ENCODE measurements around the gene DGKA.
A peak's percentile ranks its signal among the peaks of the same experiment; 100 is the strongest.
"Not testable (repeated sequence)": the region's sequence is repeated elsewhere in the genome, so short reads cannot be mapped to it uniquely, and the experiment has no call there.

DGKA gene

DNA sequence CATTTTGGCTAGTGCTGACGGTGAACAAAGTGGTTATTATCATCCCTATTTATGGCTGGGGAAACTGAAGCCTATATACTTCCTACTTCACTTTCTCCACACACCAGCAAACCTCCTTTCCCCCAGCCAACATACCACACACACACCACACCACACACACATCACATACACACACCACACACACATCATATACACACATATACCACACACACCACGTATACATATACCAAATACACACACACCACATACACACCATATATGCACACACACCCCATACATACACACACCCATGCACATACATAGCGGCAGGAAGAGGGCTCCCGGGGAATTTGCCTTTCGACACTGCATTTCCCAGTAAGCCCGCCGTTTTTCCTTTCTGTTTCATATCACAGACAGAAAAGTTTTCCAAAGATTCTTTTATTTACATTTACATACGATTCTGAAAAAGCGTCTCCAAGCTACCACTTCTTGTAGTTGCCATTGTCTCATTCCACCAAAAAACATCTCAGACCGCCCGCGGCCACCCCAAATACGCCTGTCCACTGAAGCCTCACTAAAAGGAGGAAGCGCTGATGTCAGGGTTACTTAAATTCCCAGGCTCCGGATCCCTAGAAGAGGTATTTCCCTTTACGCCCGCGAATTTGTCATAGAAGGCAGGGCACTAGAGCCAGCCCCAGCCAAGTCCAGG lies 42.1 kb downstream of the DGKA start:
- TF ChIP-seq, protein P1, sequence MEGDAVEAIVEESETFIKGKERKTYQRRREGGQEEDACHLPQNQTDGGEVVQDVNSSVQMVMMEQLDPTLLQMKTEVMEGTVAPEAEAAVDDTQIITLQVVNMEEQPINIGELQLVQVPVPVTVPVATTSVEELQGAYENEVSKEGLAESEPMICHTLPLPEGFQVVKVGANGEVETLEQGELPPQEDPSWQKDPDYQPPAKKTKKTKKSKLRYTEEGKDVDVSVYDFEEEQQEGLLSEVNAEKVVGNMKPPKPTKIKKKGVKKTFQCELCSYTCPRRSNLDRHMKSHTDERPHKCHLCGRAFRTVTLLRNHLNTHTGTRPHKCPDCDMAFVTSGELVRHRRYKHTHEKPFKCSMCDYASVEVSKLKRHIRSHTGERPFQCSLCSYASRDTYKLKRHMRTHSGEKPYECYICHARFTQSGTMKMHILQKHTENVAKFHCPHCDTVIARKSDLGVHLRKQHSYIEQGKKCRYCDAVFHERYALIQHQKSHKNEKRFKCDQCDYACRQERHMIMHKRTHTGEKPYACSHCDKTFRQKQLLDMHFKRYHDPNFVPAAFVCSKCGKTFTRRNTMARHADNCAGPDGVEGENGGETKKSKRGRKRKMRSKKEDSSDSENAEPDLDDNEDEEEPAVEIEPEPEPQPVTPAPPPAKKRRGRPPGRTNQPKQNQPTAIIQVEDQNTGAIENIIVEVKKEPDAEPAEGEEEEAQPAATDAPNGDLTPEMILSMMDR (IDR thresholded peaks at IDR 0.05; ENCODE audit: low read depth, low read length) = no peak
- in situ Hi-C loops (cut with HindIII; ENCODE audit: low sequenced_read_pairs) = no loop called here
- peak overlapping the region; percentile 68 for H3K4me3 ChIP-seq (ENCODE audit: low read depth, low read length)
- DNase-seq (ENCODE audit: low read depth, low spot score) = no peak

DNA sequence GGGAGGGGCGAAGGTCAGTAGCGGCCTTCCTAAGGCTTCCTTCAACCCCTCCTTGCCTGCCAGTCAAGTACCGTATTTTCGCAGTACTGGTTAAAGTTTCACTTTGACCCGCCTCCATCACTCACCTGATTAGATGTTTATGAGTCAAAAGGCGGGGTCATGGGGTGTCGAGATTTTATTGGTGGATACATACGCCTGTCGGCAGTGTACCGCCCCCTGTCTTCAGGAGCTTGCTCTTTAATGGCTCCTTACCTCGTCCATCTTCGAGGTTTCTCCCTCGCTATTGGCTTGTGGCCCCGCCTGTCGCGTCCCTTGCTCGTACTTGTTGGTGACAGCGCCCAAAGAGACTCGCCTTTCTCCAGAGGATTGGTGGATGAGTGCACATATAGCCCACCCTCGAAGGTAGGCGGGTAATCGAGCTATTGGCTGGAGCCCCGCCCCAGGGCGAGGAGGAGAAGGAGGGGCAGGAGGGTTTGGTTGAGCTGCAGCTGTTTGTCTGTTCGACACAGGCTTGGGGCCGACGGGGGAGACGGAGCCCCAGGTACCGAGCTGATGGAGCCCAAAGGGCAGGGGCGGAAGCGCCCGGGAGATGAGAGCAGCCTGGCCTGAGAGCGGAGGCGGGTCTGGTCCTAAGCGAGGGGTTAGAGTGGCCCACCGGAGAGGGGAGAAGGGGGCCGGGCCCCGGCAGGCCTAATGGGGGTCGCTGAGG lies 42.8 kb downstream of the DGKA start, which contains the start of gene RAB5B:
RAB5B (plus strand) TSS at position 480 of the 709 bp plus-strand sequence. CDS start 12,883 bp downstream, outside the sequence.
- peak; percentile 100 for DNase-seq (ENCODE audit: low read depth, low spot score)
- H3K4me3 ChIP-seq (ENCODE audit: low read depth, low read length) = peak within 1 kb of the TSS; percentile 99
- in situ Hi-C loops (cut with HindIII; ENCODE audit: low sequenced_read_pairs) = no loop called here
- TF ChIP-seq, protein P1 (IDR thresholded peaks at IDR 0.05; ENCODE audit: low read depth, low read length) = no peak

DNA sequence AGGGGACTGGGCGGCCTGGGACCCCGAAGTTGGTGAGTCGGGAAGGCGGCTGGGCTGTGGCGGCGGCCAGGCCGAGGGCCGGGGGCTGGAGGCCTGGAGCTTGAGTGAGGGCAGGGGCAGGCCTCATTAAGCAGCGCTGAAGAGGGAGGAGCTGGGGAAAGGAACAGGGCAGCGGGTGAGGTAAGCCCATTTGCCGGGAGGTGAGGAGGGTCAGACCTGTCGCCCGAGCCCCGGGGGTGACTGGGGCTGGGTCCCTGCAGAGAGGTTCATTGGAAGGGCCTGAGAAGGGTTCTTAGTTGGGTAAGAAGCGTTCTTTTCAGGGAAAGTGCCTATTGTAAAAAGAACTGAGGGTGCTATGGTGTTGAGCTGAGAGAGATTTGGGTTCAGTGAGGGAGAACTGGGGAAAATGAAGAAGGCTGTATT lies 43.4 kb downstream of the DGKA start:
- H3K4me3 ChIP-seq (ENCODE audit: low read depth, low read length) = peak overlapping the region; percentile 99
- peak; percentile 46 for DNase-seq (ENCODE audit: low read depth, low spot score)
- TF ChIP-seq, protein P1 (IDR thresholded peaks at IDR 0.05; ENCODE audit: low read depth, low read length) = no peak
- in situ Hi-C loops (cut with HindIII; ENCODE audit: low sequenced_read_pairs) = no loop called here

DNA sequence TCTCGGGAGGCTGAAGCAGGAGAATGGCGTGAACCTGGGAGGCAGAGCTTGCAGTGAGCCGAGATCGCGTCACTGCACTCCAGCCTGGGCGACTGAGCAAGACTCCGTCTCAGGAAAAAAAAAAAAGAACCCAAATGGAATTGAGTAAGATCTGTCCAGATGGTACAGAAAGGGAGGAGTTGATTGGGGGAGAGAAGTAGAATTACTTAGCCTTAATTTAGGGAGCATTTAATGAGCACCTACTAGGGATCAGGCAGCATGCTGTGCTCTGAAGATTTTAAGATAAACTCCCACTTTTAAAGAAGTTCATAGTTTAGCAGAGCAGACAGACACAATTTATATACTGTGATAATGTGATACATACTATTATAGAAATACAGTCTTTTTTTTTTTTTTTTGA lies 47.4 kb downstream of the DGKA start:
- in situ Hi-C loops (cut with HindIII; ENCODE audit: low sequenced_read_pairs) = no loop called here
- TF ChIP-seq, protein P1 (IDR thresholded peaks at IDR 0.05; ENCODE audit: low read depth, low read length) = no peak
- no peak for DNase-seq (ENCODE audit: low read depth, low spot score)
- H3K4me3 ChIP-seq (ENCODE audit: low read depth, low read length) = no peak overlapping the region

DNA sequence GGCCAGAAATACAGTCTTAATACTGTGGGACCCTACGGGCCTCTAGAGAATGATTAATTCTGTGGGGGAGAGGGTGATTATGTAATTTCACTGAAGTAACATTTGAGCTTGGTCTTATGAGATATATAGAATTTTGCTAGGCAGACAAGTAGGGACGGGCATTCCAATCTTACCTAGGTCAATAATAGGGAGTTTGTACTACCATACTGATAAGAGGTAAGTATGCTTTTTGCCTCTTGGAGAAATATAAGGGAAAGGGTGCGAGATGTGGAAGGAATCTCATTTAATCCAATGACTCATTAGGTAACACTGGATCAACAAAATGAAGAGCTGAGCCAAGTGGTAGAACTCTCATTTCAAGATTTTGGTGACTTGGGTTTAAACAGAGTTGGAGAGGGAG lies 48.1 kb downstream of the DGKA start:
- TF ChIP-seq, protein P1 (IDR thresholded peaks at IDR 0.05; ENCODE audit: low read depth, low read length) = no peak
- DNase-seq (ENCODE audit: low read depth, low spot score) = no peak
- H3K4me3 ChIP-seq (ENCODE audit: low read depth, low read length) = no peak overlapping the region
- in situ Hi-C loops (cut with HindIII; ENCODE audit: low sequenced_read_pairs) = no loop called here

DNA sequence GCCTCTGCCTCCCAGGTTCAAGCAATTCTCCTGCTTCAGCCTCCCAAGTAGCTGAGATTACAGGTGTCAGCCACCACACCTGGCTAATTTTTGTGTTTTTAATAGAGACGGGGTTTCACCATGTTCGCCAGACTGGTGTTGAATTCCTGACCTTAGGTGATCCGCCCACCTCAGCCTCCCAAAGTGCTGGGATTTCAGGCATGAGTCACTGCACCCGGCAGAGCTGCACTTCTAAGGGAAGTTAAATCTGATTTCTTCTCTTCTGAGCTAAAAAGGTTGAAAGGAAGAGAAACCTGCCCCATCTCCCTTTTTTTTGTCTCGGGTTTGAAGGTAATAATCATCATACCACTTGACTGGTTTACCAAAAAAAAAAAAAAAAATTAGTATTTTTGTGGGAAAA lies 50.9 kb downstream of the DGKA start:
- in situ Hi-C loops (cut with HindIII; ENCODE audit: low sequenced_read_pairs); DNase-seq (ENCODE audit: low read depth, low spot score): not testable (repeated sequence)

DNA sequence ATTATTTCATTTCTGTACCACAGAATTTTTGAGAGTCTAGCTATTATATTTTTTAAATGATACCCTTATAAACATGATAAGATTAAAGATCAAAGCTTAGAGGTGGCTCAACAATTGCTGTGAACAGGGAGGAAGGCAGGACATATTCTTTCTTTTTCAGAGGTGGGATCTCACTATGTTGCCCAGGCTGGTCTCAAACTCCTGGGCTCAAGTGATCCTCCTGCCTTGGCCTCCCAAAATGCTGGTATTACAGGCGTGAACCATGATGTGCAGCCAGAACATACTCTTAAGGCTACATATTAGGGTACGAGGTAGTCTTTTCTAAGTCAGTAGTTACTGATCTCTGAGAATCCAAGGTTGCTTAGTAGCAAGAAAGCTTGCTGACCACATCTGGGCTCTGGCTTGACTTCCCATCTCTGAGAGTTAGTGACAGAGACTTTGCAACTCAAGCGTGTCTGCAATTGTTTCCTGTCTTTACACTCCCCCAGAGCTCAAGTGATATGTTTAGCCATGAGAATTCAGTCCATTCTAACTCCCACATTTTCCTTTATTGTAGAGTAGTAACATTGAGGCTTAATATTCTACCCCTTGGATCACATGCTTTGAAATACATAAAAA lies 51.5 kb downstream of the DGKA start:
- in situ Hi-C loops (cut with HindIII; ENCODE audit: low sequenced_read_pairs) = no loop called here
- TF ChIP-seq, protein P1 (IDR thresholded peaks at IDR 0.05; ENCODE audit: low read depth, low read length) = no peak
- no peak for DNase-seq (ENCODE audit: low read depth, low spot score)
- no peak overlapping the region for H3K4me3 ChIP-seq (ENCODE audit: low read depth, low read length)

More for the DNA sequence above, 50.9 kb downstream of the DGKA start:
- H3K4me3 ChIP-seq (ENCODE audit: low read depth, low read length) = not testable (repeated sequence)

Data from astrocyte of the spinal cord (primary cell).